NCI-H1694 treated with DMSO at 0.1 percent for 48 hours (cell line): ENCODE measurements around the gene IZUMO4.

Source experiments
- DNase-seq: peaks from one replicate; lab custom pipeline; 2025; lab: John Stamatoyannopoulos, UW

IZUMO4 gene

DNA sequence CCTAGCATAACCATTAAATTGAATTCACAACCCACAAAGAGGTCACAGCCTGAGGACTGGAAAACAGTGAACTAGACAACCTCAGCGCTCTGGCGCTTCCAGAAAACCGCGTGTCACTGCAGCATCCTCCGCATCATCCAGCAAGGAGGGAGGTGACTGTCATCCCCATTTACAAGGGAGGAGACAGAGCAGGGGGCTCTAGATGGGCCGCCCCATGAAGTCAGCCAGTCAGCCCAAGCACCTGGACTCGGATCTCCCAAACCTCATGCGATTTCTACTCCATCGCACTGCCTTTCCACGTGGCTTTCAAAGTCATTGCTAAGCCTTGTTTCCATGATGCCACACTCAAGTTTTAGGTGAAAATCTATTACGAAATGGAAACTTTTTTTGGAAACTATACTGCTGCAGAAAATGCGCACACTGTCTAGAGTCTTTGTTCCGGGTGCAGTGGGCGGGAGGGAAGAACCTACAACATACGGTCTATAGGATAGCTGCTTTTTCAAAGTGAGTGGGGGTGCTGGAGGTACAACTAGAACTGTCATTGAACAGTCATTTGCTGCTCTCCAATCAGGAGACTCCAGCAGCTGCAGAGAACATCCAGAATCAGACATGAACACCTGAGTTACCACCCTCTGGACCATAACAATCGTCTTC is 51.9 kb downstream of the IZUMO4 start:
- DNase-seq: no peak
